Gastroesophageal sphincter (tissue), 3 donors: ENCODE measurements around the gene PCBP4.

ENCODE experiments used
- POLR2A ChIP-seq, 2 donors: fragments of 450-650 bp; IDR thresholded peaks; one replicate each; pipeline ENCODE4 v1.6.1; 2017; ENCODE audit warnings: antibody characterized with exemption in 2 of 2, mild to moderate bottlenecking in 2 of 2, moderate library complexity in 1 of 2
- TF ChIP-seq, protein P1 (sequence below), 4 experiments: fragments of 200-600 bp in 2 of 4; fragments of 450-650 bp in 2 of 4; sonication (generic) in 1 of 4; IDR thresholded peaks; one replicate each; pipeline ENCODE4 v1.5.1; 2017 to 2019; ENCODE audit warnings: antibody characterized with exemption in 4 of 4, mild to moderate bottlenecking in 2 of 4, moderate library complexity in 2 of 4

DNA sequence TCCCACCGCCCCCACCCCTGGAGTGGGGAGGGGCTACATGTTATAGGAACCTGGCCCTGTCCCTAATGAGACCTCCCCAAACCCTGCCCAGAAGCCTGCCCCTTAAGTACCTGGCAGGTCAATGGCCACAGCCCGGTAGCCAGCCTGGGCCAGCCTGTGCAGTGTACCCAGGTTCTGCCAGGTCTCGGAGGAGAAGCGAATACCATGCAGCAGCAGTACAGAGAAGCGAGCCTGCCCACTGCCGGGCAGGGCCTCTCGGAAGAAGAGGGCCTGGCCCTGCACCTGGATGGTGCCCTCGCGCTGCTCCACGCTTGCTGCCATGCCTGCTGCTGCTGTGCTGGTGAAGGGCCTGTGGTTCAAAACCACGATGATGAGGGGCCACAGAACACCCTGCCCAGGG, 4.1 kb upstream of the PCBP4 start:
- TF ChIP-seq, protein P1, sequence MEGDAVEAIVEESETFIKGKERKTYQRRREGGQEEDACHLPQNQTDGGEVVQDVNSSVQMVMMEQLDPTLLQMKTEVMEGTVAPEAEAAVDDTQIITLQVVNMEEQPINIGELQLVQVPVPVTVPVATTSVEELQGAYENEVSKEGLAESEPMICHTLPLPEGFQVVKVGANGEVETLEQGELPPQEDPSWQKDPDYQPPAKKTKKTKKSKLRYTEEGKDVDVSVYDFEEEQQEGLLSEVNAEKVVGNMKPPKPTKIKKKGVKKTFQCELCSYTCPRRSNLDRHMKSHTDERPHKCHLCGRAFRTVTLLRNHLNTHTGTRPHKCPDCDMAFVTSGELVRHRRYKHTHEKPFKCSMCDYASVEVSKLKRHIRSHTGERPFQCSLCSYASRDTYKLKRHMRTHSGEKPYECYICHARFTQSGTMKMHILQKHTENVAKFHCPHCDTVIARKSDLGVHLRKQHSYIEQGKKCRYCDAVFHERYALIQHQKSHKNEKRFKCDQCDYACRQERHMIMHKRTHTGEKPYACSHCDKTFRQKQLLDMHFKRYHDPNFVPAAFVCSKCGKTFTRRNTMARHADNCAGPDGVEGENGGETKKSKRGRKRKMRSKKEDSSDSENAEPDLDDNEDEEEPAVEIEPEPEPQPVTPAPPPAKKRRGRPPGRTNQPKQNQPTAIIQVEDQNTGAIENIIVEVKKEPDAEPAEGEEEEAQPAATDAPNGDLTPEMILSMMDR (IDR thresholded peaks at IDR 0.05) = no peak
- no peak for TF ChIP-seq POLR2A (IDR thresholded peaks at IDR 0.05)
